OCI-M1 (cell line): Measurements from ENCODE around the gene SAXO2.
"Not testable (repeated sequence)": the region's sequence is repeated elsewhere in the genome, so short reads cannot be mapped to it uniquely, and the experiment has no call there.

Experiments used
- DNase-seq: peaks from one replicate; lab custom pipeline; 2025; lab: John Stamatoyannopoulos, UW

The SAXO2 gene

DNA sequence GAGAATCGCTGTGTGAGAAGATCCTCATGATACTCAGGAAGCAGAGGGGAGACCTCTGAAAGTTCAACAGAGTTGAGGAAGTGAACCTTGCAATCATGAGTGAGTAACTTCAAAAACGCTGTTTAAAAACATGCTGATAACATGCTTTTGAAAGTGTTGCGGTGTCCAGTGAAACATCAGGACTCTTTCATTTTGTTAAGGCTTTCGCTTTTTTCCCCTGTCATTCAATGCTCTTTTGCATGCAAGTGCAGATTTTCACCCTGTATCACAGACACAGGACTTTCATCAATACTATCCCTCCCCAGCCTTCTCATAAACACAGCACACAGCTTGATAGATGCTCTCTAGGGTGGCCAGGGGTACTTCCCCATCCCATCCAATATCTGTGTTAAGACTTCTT is 23.9 kb downstream of the SAXO2 start:
- DNase-seq, result peak; percentile 60

DNA sequence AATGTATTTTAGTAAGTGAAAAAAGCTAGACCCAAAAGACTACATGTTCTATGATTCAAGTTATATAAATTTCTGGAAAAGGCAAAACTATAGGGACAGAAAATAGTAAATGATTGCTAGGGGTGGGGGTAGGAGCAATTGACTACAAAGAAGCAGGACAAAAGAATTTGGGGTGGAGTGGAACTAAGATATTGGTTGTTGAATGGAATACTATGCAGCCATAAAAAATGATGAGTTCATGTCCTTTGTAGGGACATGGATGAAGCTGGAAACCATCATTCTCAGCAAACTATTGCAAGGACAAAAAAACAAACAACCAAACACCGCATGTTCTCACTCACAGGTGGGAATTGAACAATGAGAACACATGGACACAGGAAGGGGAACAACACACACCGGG is 25.6 kb downstream of the SAXO2 start:
- not testable (repeated sequence) for DNase-seq

DNA sequence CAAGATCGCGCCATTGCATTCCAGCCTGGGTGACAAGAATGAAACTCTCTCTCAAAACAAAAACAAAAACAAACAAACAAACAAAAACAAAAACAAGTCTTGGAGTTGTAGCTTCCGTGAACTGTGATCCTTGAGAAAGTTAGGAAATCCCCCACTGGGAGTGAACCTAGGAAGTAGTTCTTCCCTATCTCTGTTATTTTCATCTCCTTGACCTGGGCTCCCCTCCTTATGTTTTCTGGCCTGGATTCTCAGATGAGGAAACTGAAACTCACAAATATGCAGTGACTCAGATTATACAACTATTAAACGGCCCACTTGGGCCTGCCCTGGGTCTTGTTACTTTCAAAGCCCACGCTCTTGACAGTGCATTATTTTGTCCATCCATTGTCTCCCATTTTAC is 29.7 kb downstream of the SAXO2 start:
- no peak for DNase-seq

DNA sequence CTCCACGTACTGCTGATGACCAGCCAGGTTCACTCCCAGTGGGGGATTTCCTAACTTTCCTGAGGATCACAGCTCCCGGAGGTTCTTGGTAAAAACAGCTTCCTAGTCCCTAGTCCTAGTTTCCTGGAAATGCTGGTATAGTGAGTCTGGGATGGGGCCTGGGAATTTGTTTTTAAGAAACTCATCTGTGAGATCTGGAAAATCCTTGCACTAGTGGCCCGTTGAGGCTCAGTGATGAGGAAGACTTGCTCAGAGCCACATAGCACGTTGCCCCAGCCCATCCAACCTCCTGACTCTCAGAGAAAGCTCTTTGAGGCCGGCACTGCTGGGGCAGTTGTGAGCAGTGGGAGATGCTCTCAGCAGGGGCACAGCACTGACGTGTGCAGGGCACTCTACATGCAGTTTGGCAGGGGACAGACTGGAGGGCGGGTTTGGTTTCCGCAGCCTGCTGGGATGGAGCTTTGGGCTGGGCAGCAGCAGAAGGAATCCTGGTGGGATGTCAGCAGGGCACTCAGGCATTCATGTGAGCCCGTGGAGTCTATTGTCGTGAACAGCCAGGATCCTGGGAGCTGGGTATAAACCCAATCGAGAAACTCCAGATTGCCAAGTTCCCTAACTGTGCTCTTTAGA is 31.6 kb downstream of the SAXO2 start:
- no peak for DNase-seq

DNA sequence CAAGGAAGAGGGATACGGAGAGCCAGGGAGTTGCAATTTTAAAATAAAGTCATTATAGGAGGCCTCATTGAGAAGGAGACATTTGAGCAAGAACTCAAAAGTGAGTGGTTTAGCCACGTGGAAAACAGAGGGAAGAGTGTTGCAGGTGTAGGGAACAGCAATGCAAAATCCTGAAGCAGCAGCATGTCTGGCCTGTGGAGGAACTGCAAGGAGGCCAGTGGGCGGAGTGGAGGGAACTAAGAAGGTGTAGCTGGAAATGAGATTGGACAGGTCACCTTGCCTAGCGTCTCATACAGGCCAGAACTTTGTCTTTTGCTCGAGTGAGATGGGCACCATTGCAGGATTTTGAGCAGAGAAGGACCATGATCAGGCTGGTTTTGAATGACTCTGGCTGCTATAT is 34.9 kb downstream of the SAXO2 start:
- DNase-seq, result no peak

DNA sequence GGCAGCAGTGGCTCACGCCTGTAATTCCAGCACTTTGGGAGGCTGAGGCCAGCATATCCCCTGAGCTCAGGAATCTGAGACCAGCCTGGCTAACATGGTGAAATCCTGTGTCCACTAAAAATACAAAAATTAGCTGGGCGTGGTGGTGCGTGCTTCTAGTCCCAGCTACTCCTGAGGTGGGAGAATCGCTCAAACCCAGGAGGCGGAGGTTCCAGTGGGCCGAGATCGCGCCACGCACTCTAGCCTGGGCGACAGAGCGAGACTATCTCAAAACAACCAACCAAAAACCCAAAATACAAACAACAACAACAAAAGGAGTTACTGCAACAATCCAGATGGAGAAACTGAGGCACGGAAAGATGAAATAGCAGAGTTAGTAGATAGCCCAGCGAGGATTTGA is 35.4 kb downstream of the SAXO2 start:
- no peak for DNase-seq

DNA sequence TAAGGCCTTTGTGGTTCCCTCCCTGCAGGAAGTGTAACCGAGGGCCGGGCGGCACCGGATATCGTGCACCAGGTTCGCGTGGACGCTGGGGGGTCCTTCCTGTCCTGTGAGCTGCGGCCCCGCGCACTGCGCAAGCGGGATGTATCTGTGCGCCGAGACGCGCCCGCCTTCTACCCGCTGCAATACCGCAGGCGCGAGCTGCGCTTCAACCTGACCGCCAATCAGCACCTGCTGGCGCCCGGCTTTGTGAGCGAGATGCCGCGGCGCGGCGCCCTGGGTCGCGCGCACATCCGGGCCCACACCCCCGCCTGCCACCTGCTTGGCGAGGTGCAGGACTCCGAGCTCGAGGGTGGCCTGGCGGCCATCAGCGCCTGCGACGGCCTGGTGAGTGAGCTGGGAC is 35.9 kb downstream of the SAXO2 start:
- no peak for DNase-seq

DNA sequence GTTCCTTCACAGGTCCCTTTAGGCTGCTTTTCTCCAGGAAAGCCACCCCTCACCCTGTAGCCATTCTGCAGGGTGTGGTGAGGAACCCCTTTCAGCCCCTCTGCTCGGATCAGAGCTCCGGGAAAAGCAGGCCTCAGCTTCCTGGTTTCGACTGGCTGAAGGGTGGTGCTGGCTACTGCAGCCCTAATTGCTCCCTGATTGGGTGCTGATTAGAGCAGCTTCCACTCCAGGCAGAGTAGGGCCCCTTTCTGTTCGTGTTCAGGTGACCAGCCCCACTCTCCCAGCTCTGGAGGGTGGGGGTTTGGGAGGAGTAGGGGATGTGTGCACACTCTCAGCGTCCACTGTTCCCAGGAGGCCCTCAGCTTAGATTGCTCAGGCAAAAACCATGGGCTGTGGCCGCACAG is 36.9 kb downstream of the SAXO2 start:
- DNase-seq, result not testable (repeated sequence)

DNA sequence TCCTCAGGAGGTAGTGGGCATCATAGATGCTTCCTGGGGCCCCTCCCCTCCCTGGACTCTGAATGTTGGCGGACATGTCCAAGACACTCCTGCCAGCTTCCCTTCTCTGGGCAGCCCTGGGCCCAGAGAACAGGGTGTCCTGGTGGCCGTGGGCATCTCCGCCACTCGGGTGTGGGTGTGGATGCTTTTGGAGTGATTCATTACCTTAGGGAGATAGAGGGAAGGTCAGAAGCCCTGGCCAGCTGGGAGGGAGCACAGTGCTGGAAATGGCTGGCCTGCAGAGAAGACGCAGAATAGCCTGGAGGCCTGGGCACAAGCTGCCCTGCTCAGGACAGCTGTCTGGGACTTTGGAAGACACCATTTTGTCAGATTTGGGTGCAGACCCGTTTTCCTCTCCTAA is 37.7 kb downstream of the SAXO2 start:
- DNase-seq, result not testable (repeated sequence)

DNA sequence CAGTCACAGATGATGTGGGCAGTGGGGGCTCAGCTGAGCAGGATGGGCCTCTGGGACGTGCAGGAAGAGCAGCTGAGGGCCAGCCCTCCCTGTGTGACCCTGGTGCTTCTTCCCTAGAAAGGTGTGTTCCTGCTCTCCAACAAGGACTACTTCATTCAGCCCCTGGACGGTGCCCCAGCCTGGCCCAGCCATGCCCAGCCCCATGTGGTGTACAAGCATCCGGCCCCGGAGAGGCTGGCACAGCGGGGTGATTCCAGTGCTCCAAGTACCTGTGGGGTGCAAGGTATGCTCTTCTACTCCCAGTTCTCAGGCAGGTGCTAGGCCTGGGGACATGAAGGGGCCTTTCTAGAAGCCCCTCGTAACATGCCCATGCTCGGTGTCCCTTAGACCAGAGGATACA is 38.3 kb downstream of the SAXO2 start:
- DNase-seq, result no peak

DNA sequence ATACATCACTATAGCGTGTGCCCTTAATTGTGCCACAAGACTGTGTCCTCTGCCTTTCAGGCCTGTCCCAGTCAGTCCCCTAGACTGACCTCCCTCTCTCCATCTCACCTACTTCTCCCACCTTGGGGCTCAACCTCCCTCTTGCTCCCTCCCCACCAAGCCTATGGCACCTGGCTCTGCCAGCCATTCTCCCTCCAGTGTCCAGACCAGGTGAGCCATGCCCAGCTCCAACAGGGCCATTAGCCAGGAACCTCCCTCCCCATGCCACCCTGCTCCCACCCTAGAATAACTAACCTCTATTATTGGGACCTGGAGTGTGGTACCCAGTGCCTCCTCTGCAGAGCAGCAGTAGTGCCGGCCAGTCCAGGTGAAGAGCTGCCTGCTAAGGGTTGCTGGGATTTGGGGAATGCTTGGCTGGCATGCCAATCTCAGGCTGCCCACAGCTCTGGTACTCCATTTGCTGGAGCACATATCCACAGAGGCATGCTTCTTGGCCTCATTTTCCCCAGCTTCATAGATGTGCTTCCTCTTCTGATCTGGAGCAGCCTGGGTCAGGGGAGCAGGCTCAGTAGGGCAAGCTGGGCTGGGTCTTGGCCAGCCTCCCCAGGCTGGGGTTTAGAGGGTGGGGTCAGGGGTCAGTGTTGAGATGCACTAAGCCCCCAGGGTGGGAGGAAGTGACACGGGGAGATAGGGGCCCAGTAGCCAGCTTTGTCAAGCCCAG is 38.8 kb downstream of the SAXO2 start:
- DNase-seq, result no peak

DNA sequence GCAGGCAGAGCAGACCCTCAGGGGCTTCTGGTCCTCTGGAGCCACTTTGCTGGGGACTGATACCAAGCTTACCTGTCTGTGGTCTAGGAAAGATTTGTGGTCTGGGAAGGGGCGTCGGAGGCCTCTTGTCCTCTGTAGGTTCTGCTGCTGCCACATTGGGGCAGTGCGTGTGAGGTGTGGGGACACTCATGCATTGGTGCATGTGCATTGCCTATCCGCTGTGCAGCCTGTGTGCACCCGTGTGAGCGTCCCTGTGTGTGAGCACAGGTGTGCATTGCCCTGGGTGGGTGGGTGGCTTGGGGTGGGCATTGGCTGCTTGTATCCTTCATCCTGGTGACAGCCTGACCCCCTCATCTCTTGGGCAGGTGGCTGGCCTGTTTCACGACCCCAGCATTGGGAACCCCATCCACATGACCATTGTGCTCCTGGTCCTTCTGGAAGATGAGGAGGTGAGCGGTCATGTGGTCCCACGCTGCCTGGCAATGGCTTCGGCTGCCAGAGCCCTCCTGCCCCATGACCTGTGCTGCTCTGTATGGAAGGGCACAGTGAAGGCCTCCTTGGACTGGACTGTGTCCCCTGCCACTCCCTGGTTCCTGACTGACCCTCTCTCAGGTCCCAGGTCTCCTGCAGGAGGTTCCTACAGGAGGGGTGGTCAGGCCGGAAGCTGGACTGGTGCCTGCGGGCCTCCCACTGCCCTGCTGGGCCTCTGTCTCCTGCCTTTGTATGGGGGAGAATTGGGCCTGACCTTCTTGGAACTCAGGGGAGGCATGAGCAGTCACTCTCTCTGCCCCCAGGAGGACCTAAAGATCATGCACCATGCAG is 41.5 kb downstream of the SAXO2 start:
- no peak for DNase-seq

DNA sequence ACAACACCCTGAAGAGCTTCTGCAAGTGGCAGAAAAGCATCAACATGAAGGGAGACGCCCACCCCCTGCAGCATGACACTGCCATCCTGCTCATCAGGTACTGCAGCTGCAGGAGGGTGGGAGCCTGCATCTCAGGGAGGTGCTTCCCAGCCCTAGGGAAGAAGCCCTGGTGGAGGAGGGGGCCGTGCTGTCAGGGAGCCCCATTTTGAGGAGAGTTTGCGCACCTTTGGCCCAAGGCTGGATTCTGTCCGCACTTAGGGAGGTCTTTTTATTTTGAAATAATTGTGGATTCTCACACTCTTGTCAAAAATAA is 42.1 kb downstream of the SAXO2 start:
- no peak for DNase-seq

DNA sequence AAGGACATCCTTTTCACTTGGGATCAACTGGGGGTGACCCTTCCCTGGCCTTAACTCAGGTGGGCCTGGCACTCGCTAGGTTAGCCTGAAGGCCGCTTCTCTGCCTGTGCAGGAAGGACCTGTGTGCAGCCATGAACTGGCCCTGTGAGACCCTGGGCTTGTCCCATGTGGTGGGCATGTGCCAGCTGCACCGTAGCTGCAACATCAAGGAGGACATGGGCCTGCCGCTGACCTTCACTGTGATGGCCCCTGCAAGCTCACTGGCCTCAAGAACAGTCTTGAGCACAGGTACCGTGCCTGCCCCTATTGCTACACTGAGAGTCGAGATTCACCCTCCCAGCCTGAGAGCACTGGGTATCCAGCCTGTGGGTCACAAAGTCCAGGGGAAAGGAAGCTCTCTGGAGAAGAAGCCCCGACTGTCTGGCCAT is 43.0 kb downstream of the SAXO2 start:
- DNase-seq, result no peak

DNA sequence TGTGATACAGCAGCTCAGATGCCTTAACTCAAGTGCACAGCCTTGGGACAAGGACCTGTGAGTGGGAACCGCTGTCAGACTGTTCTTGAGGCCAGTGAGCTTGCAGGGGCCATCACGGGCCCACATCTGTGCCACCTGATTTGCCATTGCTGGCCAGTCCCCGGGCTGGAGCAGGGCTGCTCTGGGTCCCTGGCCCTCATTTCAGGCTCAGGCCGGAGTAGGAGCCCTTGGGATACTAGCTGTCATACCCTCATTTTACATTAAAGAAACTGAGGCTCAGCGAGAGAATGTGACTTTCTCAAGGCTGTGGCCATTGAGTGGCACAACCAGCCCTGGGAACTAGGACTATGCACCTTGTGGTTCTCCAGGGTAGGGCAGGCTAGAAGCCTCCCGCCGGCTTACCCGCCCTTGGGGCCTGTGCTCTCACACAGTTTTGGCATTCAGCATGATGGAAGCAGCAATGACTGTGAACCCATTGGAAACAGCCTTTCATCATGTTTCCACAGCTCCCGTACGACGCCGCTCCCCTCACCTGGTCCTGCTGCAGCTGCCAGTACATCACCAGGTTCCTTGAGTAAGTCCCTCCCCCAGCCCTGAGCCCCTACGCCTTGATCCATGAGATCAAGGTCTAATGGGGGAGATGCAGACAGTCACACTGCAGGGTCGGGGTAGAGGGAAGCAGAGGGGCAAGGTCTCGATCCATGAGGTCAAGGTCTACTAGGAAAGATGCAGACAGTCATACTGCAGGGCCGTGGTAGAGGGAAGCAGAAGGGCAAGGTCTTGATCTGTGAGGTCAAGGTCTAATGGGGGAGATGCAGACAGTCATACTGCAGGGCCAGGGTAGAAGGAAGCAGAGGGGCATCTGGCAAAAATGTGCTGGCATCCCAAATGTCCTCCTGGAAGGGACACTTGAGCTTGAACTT is 44.4 kb downstream of the SAXO2 start:
- no peak for DNase-seq

DNA sequence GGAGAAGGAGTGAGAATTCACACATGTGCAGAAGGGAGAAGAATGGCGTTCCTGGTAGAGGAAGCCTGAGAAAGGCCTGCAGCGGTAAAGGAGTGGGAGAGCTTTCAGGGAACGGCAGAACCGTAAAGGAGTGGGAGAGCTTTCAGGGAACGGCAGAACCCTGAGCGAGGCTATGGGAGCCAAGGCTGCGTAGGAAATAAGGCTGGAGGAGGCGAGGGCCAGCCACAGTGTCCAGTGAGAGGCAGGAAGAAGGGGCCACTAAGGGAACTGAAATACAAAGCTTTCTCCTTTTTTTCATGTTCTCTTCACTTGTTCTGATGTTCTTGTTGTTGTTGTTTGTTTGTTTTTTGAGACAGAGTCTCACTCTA is 45.1 kb downstream of the SAXO2 start:
- no peak for DNase-seq

DNA sequence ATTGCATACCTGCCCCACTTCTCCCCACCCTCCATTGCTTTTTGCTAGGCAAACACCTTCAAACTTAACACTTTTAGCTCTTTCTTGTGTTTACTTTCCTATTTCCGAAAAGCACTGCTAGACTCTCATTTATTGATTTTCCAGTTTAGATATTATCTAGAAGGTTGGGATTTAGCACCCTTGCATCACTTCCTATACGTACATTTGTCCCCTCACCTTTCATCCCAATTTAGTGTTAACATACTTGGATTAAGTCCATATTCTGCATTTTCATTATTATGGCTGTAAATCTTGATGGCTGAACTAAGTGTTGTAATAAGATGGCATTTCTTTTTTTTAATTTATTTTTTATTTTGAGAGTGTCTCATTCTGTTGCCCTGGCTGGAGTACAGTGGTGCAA is 47.2 kb downstream of the SAXO2 start:
- no peak for DNase-seq

DNA sequence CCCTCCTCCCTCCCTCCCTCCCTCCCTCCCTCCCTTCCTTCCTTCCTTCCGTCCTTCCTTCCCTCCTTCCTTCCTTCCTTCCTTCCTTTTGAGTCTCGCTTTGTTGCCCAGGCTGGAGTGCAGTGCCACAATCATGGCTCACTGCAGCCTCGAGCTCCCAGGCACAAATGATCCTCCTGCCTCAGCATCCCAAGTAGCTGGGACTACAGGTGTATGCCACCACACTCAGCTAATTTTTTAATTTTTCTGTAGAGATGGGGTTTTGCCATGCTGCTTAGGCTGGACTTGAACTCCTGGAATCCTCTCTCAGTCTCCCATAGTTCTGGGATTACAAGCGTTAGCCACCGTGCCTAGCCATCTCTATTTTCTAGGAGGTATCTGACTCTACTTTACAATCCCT is 48.7 kb downstream of the SAXO2 start:
- DNase-seq, result not testable (repeated sequence)

DNA sequence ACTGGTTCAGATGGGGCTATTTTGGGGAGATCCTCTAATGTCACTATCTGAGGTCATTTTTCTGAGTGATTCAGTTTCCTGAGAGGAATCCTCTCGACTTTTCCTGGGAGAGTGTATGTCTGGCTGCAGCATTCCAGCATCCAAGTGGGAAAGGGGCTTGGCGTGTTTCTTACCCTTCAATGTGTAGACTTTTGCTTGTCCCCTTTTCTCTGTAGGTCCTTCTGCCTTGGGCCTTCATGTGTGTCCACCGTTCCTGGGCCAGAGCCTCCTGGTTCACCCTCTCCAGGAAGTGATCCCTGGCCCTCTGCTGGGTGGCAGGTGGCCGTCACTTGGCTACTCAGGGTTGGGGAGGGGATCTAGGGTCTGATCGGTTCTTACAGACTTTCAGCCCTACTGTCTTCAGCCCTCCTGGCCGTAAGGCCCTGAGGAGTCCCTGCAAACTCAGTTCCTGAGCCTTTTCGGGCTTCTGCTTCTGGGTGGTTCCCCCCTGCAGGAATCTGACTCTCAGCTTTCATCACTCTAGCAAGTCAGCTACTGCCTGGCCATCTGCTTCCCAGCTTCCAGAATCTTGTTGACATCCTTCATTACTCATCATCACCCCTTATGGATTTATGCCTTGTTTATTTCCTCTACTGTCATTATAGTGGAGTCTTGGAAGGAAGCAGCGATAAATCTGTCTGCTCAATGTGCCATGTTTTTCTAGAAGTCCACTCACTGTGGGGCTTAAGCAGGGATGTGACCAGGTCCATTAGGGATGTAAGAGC is 50.1 kb downstream of the SAXO2 start:
- DNase-seq, result no peak

DNA sequence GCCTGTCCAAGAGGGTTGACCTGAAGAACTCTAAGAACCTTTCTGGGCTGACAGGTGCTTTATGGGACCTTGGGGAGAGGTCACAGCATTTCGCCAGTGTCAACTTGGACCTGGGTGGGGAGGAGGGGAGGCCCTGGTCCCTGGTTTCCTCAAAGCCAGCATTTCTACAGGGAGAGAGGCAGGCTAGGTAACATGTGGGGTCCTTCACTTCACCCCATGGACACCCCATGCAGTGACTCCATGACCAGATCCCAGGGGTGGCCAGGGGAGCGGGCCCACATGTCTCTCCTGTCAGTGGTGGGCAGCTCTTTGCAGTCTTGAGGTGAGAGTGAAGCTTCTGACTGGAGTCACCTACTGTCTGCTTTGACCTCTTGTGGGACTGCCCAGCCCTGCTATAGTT is 50.8 kb downstream of the SAXO2 start:
- DNase-seq, result no peak

DNA sequence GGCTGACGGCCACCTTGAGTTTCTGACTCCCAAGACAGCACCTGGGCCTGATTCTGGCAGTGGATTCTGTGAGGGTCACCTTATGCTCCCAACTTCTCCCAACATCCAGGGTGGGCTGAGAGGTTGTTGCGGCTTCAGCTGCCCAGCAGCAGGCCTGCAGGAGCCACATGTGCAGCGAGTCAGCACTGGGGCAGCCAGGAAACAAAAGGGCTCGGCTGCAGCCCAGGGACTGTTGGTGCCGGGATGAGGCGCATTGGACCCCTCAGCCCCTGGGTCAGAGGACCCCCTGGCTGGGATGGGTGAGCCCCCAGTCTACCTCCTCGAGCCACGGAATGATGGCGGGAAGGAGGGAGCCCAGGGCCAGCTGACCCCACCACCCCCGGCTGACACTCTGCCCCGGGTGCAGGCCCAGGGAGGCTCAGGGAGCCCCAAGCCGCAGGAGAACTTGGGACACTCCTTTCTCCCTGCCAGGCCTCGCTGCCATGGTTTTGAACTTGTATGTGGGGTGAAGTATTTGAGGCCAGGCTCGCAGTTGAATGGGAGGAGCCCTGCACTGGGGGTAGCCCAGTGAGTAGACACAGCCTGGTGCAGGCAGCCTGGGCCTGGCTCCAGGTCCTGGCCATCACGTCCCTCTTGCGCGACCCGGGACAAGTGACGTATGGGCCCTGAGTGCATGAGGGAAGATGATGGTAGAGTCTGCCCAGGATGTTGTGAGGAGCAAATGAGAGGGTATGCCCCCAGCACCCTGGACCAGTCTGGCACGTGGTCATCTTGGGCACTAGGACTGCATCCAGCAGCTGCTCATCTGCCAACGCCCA is 51.5 kb downstream of the SAXO2 start:
- not testable (repeated sequence) for DNase-seq
